Neural progenitor cell (in vitro differentiated cells): Measurements from ENCODE around the gene DHRS1.

Experiments
- EZH2 ChIP-seq: fragments of 200-600 bp; sonication (generic); IDR thresholded peaks from 2 replicates; pipeline ENCODE4 v1.6.1; 2017; ENCODE audit warnings: antibody characterized with exemption, mild to moderate bottlenecking, moderate library complexity
- EZH2phosphoT487 ChIP-seq: fragments of 200-600 bp; sonication (generic); IDR thresholded peaks from 2 replicates; pipeline ENCODE4 v1.6.1; 2017; ENCODE audit warnings: antibody characterized with exemption
- TF ChIP-seq, protein P1 (sequence below): fragments of 200-600 bp; sonication (generic); IDR thresholded peaks from 2 replicates; pipeline ENCODE4 v1.5.1; 2017; ENCODE audit warnings: antibody characterized with exemption, mild to moderate bottlenecking

GRCh38 chr14:24315807-24316596, 16.4 kb upstream of the DHRS1 start:
- TF ChIP-seq, protein P1, sequence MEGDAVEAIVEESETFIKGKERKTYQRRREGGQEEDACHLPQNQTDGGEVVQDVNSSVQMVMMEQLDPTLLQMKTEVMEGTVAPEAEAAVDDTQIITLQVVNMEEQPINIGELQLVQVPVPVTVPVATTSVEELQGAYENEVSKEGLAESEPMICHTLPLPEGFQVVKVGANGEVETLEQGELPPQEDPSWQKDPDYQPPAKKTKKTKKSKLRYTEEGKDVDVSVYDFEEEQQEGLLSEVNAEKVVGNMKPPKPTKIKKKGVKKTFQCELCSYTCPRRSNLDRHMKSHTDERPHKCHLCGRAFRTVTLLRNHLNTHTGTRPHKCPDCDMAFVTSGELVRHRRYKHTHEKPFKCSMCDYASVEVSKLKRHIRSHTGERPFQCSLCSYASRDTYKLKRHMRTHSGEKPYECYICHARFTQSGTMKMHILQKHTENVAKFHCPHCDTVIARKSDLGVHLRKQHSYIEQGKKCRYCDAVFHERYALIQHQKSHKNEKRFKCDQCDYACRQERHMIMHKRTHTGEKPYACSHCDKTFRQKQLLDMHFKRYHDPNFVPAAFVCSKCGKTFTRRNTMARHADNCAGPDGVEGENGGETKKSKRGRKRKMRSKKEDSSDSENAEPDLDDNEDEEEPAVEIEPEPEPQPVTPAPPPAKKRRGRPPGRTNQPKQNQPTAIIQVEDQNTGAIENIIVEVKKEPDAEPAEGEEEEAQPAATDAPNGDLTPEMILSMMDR = no peak
- no peak for TF ChIP-seq EZH2
- TF ChIP-seq EZH2phosphoT487 = no peak
